Right atrium auricular region (tissue), 2 donors: ENCODE measurements around the gene ZBTB8B. TPM values are rescaled to one million over a fixed set of nuclear protein-coding genes. Genes with fewer than 3 reads are reported as not detected.

Experiments used
- DNase-seq: peaks from one replicate; pipeline ENCODE4 v3.0.0-alpha.2; 2019; ENCODE audit warnings: low spot score
- H3K27ac ChIP-seq, 2 donors: fragments of 200-600 bp; sonication (generic); 1 replicate in 1 of 2; 2 replicates in 1 of 2; pipeline ENCODE4 v1.5.1; 2016 to 2019
- H3K27me3 ChIP-seq, 2 donors: fragments of 200-600 bp; sonication (generic); one replicate each; pipeline versions ENCODE4 v1.5.1 to v1.6.0; 2017 to 2019
- H3K36me3 ChIP-seq: fragments of 200-600 bp; sonication (generic); one replicate; pipeline ENCODE4 v1.5.1; 2016
- H3K4me1 ChIP-seq, 2 donors: fragments of 200-600 bp; sonication (generic); one replicate each; pipeline versions ENCODE4 v1.5.1 to v1.6.0; 2017 to 2019
- H3K4me3 ChIP-seq, 2 donors: fragments of 200-600 bp; sonication (generic); 1 replicate in 1 of 2; 2 replicates in 1 of 2; pipeline ENCODE4 v1.5.1; 2017 to 2019; ENCODE audit warnings: mild to moderate bottlenecking in 1 of 2, moderate library complexity in 1 of 2
- H3K9me3 ChIP-seq, 2 donors: fragments of 200-600 bp; sonication (generic); one replicate each; pipeline ENCODE4 v1.5.1; 2019
- CTCF ChIP-seq, 2 donors: fragments of 200-600 bp; sonication (generic); IDR thresholded peaks; one replicate each; pipeline ENCODE4 v1.5.1; 2019; ENCODE audit warnings: antibody characterized with exemption in 2 of 2
- total RNA-seq, 2 donors: library from RNA; depleted of rRNA; stranded (reverse); fragments of >200 nt; gene quantifications; one replicate each; pipeline ENCODE4 v1.1.0, GENCODE V29; 2016

ZBTB8B gene
- total RNA-seq, 2 donors from 2014 or later, result 0.04 TPM; not detected in 1

DNA sequence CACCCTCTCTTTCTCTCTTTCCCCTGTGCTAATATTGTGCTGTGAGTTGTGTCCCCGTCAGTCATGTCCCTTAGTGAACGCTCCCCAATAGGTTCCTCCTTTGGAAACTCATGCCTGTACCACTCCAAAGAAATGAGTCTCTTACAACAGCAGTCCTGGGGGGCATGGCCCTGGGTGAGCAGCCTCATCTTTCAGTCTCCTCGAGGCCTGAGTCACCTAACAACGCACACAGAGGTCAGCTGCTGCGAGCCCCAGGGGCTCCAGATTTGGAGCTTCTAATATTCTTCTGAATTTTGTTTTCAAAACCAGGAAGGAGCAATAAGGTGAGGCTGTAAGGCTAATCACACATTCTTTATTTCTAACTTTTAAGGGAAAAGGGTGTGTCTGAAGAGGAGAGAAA, 43.9 kb downstream of the ZBTB8B start:
- TF ChIP-seq CTCF (IDR thresholded peaks at IDR 0.05), result no peak
- no peak overlapping the region for H3K4me3 ChIP-seq
- no peaks in the 10 kb centered on the region for H3K36me3 ChIP-seq
- no peaks in the 10 kb centered on the region for H3K4me1 ChIP-seq
- no peak overlapping the region for H3K27ac ChIP-seq
- no peak for DNase-seq
- H3K9me3 ChIP-seq, result no peaks in the 10 kb centered on the region
- H3K27me3 ChIP-seq, result no peaks in the 10 kb centered on the region

DNA sequence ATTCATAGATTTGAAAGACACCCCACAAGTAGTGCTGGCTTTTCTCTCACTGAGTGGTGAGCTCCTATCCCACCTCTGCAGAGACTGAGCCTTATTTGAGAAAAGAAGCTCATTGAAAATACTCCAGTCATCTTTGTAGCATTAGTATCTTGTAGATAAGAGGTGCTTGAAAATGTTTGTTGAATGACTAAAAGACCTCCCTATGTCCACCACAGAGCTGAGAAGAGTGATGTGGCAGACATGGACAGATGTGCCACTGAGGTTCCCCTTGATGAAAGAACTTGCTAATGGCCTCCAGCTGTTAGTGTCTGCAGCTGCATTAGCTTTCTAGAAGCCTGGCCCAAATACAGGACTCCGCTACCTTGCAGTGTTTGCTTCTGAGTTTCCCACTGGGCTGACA, 45.1 kb downstream of the ZBTB8B start:
- no peak for DNase-seq
- no peak for TF ChIP-seq CTCF (IDR thresholded peaks at IDR 0.05)
- Histone ChIP-seq H3K4me3 (no peak overlapping the region), H3K4me1 (no peaks in the 10 kb centered on the region), H3K9me3 (no peaks in the 10 kb centered on the region), H3K27ac (no peak overlapping the region), H3K27me3 (no peaks in the 10 kb centered on the region), H3K36me3 (no peaks in the 10 kb centered on the region)

Other genes starting within 250 kb of the ZBTB8B start
- 1 to 10 TPM; 8.1 to 8.9 TPM for gene TMEM234, start 242.7 kb upstream of the ZBTB8B start, total RNA-seq
- 100 to 1,000 TPM; 123 to 131 TPM for gene EIF3I, start 242.7 kb upstream of the ZBTB8B start, total RNA-seq
- 1 to 10 TPM; 2.1 to 6.4 TPM for gene FAM167B, start 217.8 kb upstream of the ZBTB8B start, total RNA-seq
- gene LCK, start 213.8 kb upstream of the ZBTB8B start, total RNA-seq, result under 1 TPM; 0.74 to 0.98 TPM
- 10 to 100 TPM; 21.8 to 28.0 TPM for gene HDAC1, start 173.0 kb upstream of the ZBTB8B start, total RNA-seq
- 10 to 100 TPM in 1 of 2 donors, 1 to 10 TPM in 1; 9.5 to 34.5 TPM for gene MARCKSL1, start 128.8 kb upstream of the ZBTB8B start, total RNA-seq
- gene FAM229A, start 102.6 kb upstream of the ZBTB8B start, total RNA-seq, result 1 to 10 TPM in 1 of 2 donors, under 1 TPM in 1; 0.89 to 7.5 TPM
- under 1 TPM; 0.63 to 0.70 TPM for gene TSSK3, start 102.5 kb upstream of the ZBTB8B start, total RNA-seq
- gene BSDC1, start 70.6 kb upstream of the ZBTB8B start, total RNA-seq, result 10 to 100 TPM; 47.1 to 49.7 TPM
- gene ZBTB8A, start 74.4 kb downstream of the ZBTB8B start, total RNA-seq, result 1 to 10 TPM; 3.3 to 4.8 TPM
- gene ZBTB8OS, start 185.5 kb downstream of the ZBTB8B start, total RNA-seq, result 10 to 100 TPM; 23.9 to 34.4 TPM
- gene RBBP4, start 186.1 kb downstream of the ZBTB8B start, total RNA-seq, result 10 to 100 TPM; 62.5 to 65.7 TPM
- gene SYNC, start 237.7 kb downstream of the ZBTB8B start, total RNA-seq, result 10 to 100 TPM; 19.0 to 32.8 TPM